ENCODE results near the gene ROCK2.

ROCK2 gene

GRCh38 chr2:11132036-11132671 lies 212.3 kb downstream of the ROCK2 start:
- DNase-seq (ENCODE audit: low read depth): no peak
- H3K4me3 ChIP-seq (ENCODE audit: control insufficient read depth, low read depth, low read length): no peak overlapping the region
- TF ChIP-seq, protein P1, sequence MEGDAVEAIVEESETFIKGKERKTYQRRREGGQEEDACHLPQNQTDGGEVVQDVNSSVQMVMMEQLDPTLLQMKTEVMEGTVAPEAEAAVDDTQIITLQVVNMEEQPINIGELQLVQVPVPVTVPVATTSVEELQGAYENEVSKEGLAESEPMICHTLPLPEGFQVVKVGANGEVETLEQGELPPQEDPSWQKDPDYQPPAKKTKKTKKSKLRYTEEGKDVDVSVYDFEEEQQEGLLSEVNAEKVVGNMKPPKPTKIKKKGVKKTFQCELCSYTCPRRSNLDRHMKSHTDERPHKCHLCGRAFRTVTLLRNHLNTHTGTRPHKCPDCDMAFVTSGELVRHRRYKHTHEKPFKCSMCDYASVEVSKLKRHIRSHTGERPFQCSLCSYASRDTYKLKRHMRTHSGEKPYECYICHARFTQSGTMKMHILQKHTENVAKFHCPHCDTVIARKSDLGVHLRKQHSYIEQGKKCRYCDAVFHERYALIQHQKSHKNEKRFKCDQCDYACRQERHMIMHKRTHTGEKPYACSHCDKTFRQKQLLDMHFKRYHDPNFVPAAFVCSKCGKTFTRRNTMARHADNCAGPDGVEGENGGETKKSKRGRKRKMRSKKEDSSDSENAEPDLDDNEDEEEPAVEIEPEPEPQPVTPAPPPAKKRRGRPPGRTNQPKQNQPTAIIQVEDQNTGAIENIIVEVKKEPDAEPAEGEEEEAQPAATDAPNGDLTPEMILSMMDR (IDR thresholded peaks at IDR 0.05; ENCODE audit: control insufficient read depth, insufficient read depth, low read depth, low read length, missing control alignments): no peak

DNA sequence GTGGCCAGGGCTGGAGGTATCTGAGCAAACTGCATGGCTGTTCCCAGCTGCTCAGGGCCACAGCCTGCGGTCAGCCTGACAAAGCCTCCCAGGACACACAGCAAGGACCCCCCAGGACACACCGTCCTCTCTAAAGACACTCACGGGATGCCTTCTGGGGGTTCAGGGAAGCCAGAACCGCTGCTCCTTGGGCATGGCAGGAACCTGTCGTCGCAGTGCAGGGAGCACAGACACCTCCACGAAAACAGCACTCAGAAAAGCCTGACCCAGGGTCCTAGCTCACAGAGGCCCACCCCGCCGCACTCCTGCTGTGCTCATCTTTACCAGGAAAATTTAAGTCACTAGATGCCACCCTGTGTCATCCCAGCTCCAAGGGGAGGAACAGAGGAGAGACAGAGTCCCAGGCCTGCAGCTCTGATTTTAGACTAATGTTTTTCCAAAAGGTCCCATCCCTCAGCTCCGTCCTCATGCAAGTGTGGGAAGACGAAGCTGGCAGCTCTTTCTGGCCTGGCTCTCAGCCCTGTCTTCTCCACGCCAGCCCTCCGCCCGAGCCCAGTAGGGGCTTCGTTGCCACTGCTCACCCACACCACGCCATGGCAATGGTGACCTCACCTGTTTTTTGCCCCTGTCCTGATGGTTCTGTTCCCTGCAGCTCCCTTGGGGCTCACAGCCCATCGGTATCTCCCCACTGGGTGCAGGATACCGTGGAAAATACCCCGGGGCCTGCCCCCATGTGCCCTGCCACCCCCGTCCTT lies 213.1 kb downstream of the ROCK2 start:
- no peak overlapping the region for H3K4me3 ChIP-seq (ENCODE audit: control insufficient read depth, low read depth, low read length)
- TF ChIP-seq, protein P1 (IDR thresholded peaks at IDR 0.05; ENCODE audit: control insufficient read depth, insufficient read depth, low read depth, low read length, missing control alignments): no peak
- DNase-seq (ENCODE audit: low read depth): no peak
